ENCODE results near the gene MRPS18C.
"Not testable (repeated sequence)": the region's sequence is repeated elsewhere in the genome, so short reads cannot be mapped to it uniquely, and the experiment has no call there.

MRPS18C gene

DNA sequence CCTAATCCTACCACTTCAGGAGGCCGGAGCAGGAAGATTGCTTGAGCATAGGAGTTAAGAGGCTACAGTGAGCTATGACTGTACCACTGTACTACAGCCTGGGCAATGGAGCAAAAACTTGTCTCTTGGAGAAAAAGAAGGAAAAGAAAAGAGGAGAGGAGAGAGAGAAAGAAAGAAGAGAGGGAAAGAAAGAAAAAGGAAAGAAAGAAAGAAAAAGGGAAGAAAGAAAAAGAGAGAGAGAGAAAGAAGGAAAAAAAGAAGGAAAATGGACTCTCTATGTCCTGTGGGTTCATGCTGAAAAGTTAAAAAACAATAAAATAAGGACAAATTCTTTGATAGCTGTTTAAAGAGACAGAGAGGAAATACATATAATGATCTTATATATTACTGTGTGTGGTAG, 42.3 kb downstream of the MRPS18C start:
- DNase-seq: no peak

GRCh38 chr4:83501671-83502070, 45.8 kb downstream of the MRPS18C start:
- not testable (repeated sequence) for DNase-seq

DNA sequence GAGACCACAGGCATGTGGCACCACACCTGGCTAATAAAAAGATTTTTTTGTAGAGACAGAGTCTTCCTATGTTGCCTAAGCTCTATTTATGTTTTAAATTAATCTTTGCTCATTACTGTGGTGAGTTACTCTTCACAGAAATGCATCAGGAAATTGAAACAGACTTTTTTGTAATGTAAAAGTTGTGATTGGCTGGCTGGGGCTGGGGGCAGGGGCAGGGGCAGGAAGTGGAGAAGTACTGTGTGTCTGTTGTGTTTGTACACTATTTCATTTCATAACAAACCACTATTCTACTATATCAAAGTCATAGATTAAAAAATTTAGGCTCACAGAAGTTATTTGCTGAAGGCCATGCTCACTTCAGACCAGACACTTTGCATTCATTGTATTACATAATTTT, 48.1 kb downstream of the MRPS18C start:
- DNase-seq: peak in 1 of 5 donors; percentile 11

DNA sequence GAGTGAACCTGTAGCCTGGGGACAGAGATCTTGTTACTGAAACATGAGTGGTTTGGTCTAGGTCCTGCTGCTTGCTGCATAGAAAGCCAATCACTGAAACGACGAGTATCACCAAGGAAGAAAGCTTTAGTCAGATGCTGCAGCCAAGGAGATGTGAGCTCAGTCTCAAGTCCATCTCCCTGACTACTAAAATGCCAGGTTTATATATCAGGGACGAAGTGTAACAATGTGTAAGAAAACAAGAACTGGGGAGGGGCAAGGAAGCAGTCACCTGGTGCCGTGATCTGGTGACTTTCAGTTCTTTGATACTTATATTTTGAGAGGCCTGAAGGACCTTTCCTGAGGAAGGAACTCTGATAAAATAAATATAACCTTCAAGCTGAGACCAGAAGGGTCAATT, 48.6 kb downstream of the MRPS18C start:
- no peak for DNase-seq

GRCh38 chr4:83504996-83505395, 49.1 kb downstream of the MRPS18C start:
- DNase-seq: no peak

DNA sequence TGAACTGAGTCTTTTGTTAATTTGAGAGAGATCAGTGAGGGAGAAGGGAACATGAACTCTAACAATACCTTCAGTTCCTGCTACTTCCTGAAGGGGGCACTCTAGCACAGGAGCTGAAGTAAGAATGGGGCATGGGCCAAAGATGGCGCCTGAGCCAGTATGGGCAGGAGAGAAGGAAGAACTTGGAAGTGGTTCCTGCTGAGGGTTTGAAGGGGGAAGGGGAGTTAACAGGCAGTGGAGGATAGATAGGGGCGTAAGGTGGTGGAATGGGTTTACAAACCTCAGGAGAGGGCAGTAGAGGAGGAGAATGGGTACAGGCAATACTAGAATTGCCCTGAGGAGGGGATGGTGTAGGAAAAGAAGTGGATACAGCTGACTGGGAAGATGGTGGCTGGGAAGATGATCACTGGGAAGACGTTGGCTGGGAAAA, 53.3 kb downstream of the MRPS18C start:
- peak in 4 of 5 donors; percentile 28 to 53 (median 39) for DNase-seq

GRCh38 chr4:83510442-83510841, 54.6 kb downstream of the MRPS18C start:
- no peak for DNase-seq

All from T-helper 1 cell (primary cell).